GM23338 (cell line): Measurements from ENCODE around the gene TNNI3K. TPM values are rescaled to one million over a fixed set of nuclear protein-coding genes. Genes with fewer than 3 reads are reported as not detected.

ENCODE experiments used
- ATAC-seq: fragments of 200-7000 bp; cut with Tn5 transposase; 3 replicates; pipeline ENCODE4 v1.9.1; 2020
- DNase-seq: peaks from one replicate; pipeline ENCODE4 v3.0.0-alpha.2; 2015; ENCODE audit warnings: low spot score
- H2AFZ ChIP-seq: fragments of 200-600 bp; sonication (generic); 2 replicates; pipeline ENCODE4 v1.8.0; 2016; ENCODE audit warnings: antibody characterized with exemption, mild to moderate bottlenecking, moderate library complexity
- H3F3A ChIP-seq: fragments of 200-600 bp; sonication (generic); replicated peaks from 2 replicates; pipeline ENCODE4 v1.8.0; 2017; ENCODE audit warnings: antibody characterized with exemption, mixed run types, low read depth
- H3K27ac ChIP-seq: fragments of 200-600 bp; sonication (generic); 2 replicates; pipeline ENCODE4 v1.6.1; 2016; ENCODE audit warnings: low read depth
- H3K27me3 ChIP-seq: fragments of 200-600 bp; sonication (generic); 2 replicates; pipeline ENCODE4 v1.8.0; 2016; ENCODE audit warnings: mild to moderate bottlenecking, mixed run types, moderate library complexity; ENCODE audit not compliant: insufficient read depth
- H3K36me3 ChIP-seq: fragments of 200-600 bp; sonication (generic); 2 replicates; pipeline ENCODE4 v1.8.0; 2016; ENCODE audit warnings: mild to moderate bottlenecking; ENCODE audit not compliant: insufficient read depth
- H3K4me1 ChIP-seq: fragments of 200-600 bp; sonication (generic); 2 replicates; pipeline ENCODE4 v1.8.0; 2016; ENCODE audit warnings: mild to moderate bottlenecking, moderate library complexity; ENCODE audit not compliant: insufficient read depth
- H3K4me2 ChIP-seq: fragments of 200-600 bp; sonication (generic); 2 replicates; pipeline ENCODE4 v1.7.1; 2017; ENCODE audit warnings: mixed run types
- H3K4me3 ChIP-seq: fragments of 200-600 bp; sonication (generic); 2 replicates; pipeline ENCODE4 v1.6.1; 2016; ENCODE audit warnings: mixed run types
- H3K79me2 ChIP-seq: fragments of 200-600 bp; sonication (generic); replicated peaks from 2 replicates; pipeline ENCODE4 v1.8.0; 2017; ENCODE audit warnings: mild to moderate bottlenecking; ENCODE audit not compliant: insufficient read depth
- H3K9me2 ChIP-seq: fragments of 200-600 bp; sonication (generic); 2 replicates; pipeline ENCODE4 v1.8.0; 2017; ENCODE audit not compliant: insufficient read depth
- H4K20me1 ChIP-seq: fragments of 200-600 bp; sonication (generic); replicated peaks from 2 replicates; pipeline ENCODE4 v1.8.0; 2017; ENCODE audit warnings: mild to moderate bottlenecking; ENCODE audit not compliant: insufficient read depth
- H3K27ac Mint-ChIP-seq: 2 replicates; pipeline ENCODE4 v1.8.0; 2020; ENCODE audit warnings: inconsistent platforms, mild to moderate bottlenecking, moderate library complexity, mixed read lengths
- H3K27me3 Mint-ChIP-seq: 3 replicates; pipeline ENCODE4 v1.8.0; 2022; ENCODE audit warnings: low read depth, mild to moderate bottlenecking, moderate library complexity, mixed read lengths, inconsistent platforms; ENCODE audit not compliant: insufficient read depth, poor library complexity
- H3K36me3 Mint-ChIP-seq: 3 replicates; pipeline ENCODE4 v1.8.0; 2021; ENCODE audit warnings: low read depth, mild to moderate bottlenecking, inconsistent platforms, moderate library complexity, mixed read lengths
- H3K4me1 Mint-ChIP-seq: 3 replicates; pipeline ENCODE4 v1.8.0; 2020; ENCODE audit warnings: mild to moderate bottlenecking, inconsistent platforms, mixed read lengths
- H3K4me3 Mint-ChIP-seq: 3 replicates; pipeline ENCODE4 v1.8.0; 2021; ENCODE audit warnings: moderate library complexity, mild to moderate bottlenecking, inconsistent platforms, mixed read lengths
- H3K9me3 Mint-ChIP-seq: 3 replicates; pipeline ENCODE4 v1.8.0; 2020; ENCODE audit warnings: moderate library complexity, mild to moderate bottlenecking, inconsistent platforms, mixed read lengths
- CREB1 ChIP-seq: fragments of 250-450 bp; sonication (Bioruptor Pico); IDR thresholded peaks from 2 replicates; pipeline ENCODE4 v1.5.0; 2020; ENCODE audit warnings: low read depth, mild to moderate bottlenecking, moderate library complexity
- ETS1 ChIP-seq: IDR thresholded peaks from 2 replicates; pipeline ENCODE4 v1.6.1; 2016; ENCODE audit warnings: antibody characterized with exemption
- EZH2 ChIP-seq: fragments of 200-600 bp; sonication (generic); IDR thresholded peaks from one replicate; pipeline ENCODE4 v1.8.0; 2017; ENCODE audit warnings: antibody characterized with exemption, mild to moderate bottlenecking, low read depth; ENCODE audit not compliant: unreplicated experiment
- EZH2phosphoT487 ChIP-seq: fragments of 200-600 bp; sonication (generic); IDR thresholded peaks from one replicate; pipeline ENCODE4 v1.8.1; 2018; ENCODE audit warnings: antibody characterized with exemption; ENCODE audit not compliant: unreplicated experiment
- NANOG ChIP-seq: IDR thresholded peaks from 2 replicates; pipeline ENCODE4 v1.6.1; 2016; ENCODE audit warnings: antibody characterized with exemption, borderline replicate concordance
- POLR2AphosphoS5 ChIP-seq: IDR thresholded peaks from 2 replicates; pipeline ENCODE4 v1.6.1; 2016; ENCODE audit warnings: antibody characterized with exemption, low read depth
- REST ChIP-seq: IDR thresholded peaks from one replicate; pipeline ENCODE4 v1.6.1; 2018; ENCODE audit warnings: antibody characterized with exemption; ENCODE audit not compliant: unreplicated experiment
- ZNF114 ChIP-seq: fragments of 250-450 bp; sonication (Bioruptor Pico); IDR thresholded peaks from 2 replicates; pipeline ENCODE4 v1.5.0; 2020; ENCODE audit warnings: mild to moderate bottlenecking, moderate library complexity
- ZNF462 ChIP-seq: fragments of 250-450 bp; sonication (Bioruptor Pico); IDR thresholded peaks from 2 replicates; pipeline ENCODE4 v1.5.0; 2020; ENCODE audit warnings: mild to moderate bottlenecking, moderate library complexity
- polyA plus RNA-seq: library from polyadenylated mRNA; unstranded; fragments of >200 nt; fragmentation: Nextera tagmentation; extraction: Ambion mirVana; gene quantifications from 2 replicates; pipeline ENCODE4 v1.2.1, GENCODE V29; 2016
- total RNA-seq: library from RNA; depleted of rRNA; stranded (reverse); fragments of >200 nt; shearing (Covaris generic); gene quantifications from 2 replicates; pipeline ENCODE4 v1.2.3, GENCODE V29; 2014

TNNI3K gene
- total and polyA plus RNA-seq, 2 experiments from 2014 or later = not detected

- Mint-ChIP-seq H3K4me3 (no peak overlapping the region), H3K9me3 (no peaks in the 10 kb centered on the region), H3K27ac (no peak overlapping the region), H3K4me1 (no peaks in the 10 kb centered on the region; the same call in 2 of the 3 replicates), H3K36me3 (no peaks in the 10 kb centered on the region), H3K27me3 (no peaks in the 10 kb centered on the region)
- Histone ChIP-seq H4K20me1 (no peaks in the 10 kb centered on the region), H3K27ac (no peak overlapping the region), H2AFZ (peak overlapping the region; percentile 84), H3K4me2 (no peak overlapping the region), H3K9me2 (no peaks in the 10 kb centered on the region), H3F3A (no peaks in the 10 kb centered on the region), H3K4me1 (no peaks in the 10 kb centered on the region), H3K79me2 (no peaks in the 10 kb centered on the region), H3K36me3 (no peaks in the 10 kb centered on the region), H3K4me3 (no peak overlapping the region), H3K27me3 (no peaks in the 10 kb centered on the region)
- peak; percentile 67 for ATAC-seq
- TF ChIP-seq POLR2AphosphoS5 = no peak
- TF ChIP-seq NANOG = no peak
- TF ChIP-seq ZNF114 (CRISPR knock-in tag) = no peak
- no peak for TF ChIP-seq EZH2phosphoT487
- TF ChIP-seq REST = no peak
- TF ChIP-seq EZH2 = no peak
- DNase-seq = no peak
Observed at GRCh38 chr1:74570797-74571492, 335.8 kb downstream of the TNNI3K start.

- Mint-ChIP-seq H3K4me1 (no peaks in the 10 kb centered on the region; the same call in 2 of the 3 replicates), H3K36me3 (no peaks in the 10 kb centered on the region), H3K4me3 (no peak overlapping the region), H3K27me3 (no peaks in the 10 kb centered on the region), H3K9me3 (no peaks in the 10 kb centered on the region), H3K27ac (no peak overlapping the region)
- no peaks in the 10 kb centered on the region for H3K9me2 ChIP-seq
- no peaks in the 10 kb centered on the region for H3K79me2 ChIP-seq
- H2AFZ ChIP-seq = peak overlapping the region; percentile 84
- DNase-seq (no peak), ATAC-seq (no peak)
- H3K4me2 ChIP-seq = no peak overlapping the region
- H3K4me1 ChIP-seq = no peaks in the 10 kb centered on the region
- H3K27me3 ChIP-seq = no peaks in the 10 kb centered on the region
- no peaks in the 10 kb centered on the region for H4K20me1 ChIP-seq
- no peaks in the 10 kb centered on the region for H3F3A ChIP-seq
- no peaks in the 10 kb centered on the region for H3K36me3 ChIP-seq
- H3K4me3 ChIP-seq = no peak overlapping the region
- H3K27ac ChIP-seq = no peak overlapping the region
- TF ChIP-seq ZNF462 (no peak), EZH2 (no peak), ZNF114 (CRISPR knock-in tag) (no peak), ETS1 (no peak), CREB1 (CRISPR knock-in tag) (no peak)
Observed at GRCh38 chr1:74571493-74571800, 336.3 kb downstream of the TNNI3K start.
